Esophagus squamous epithelium (tissue), 5 donors: ENCODE data around the gene ZNF439. TPM values are rescaled to one million over a fixed set of nuclear protein-coding genes. Genes with fewer than 3 reads are reported as not detected.
"Not testable (repeated sequence)": the region's sequence is repeated elsewhere in the genome, so short reads cannot be mapped to it uniquely, and the experiment has no call there.

Source experiments
- DNase-seq: peaks from one replicate; lab custom pipeline; 2025; lab: John Stamatoyannopoulos, UW
- H3K27ac ChIP-seq, 4 donors: fragments of 200-600 bp; sonication (generic); one replicate each; pipeline ENCODE4 v1.5.1; 2016 to 2019; ENCODE audit warnings: mild to moderate bottlenecking in 1 of 4
- H3K27me3 ChIP-seq, 4 donors: fragments of 200-600 bp; sonication (generic); 1 replicate in 3 of 4; 2 replicates in 1 of 4; pipeline versions ENCODE4 v1.5.1 to v1.6.0; 2017 to 2021; ENCODE audit warnings: antibody characterized with exemption in 1 of 4
- H3K36me3 ChIP-seq, 3 donors: fragments of 200-600 bp; sonication (generic); one replicate each; pipeline ENCODE4 v1.5.1; 2016 to 2019
- H3K4me1 ChIP-seq, 3 donors: fragments of 200-600 bp; sonication (generic); one replicate each; pipeline ENCODE4 v1.5.1; 2017 to 2019
- H3K4me3 ChIP-seq, 4 donors: fragments of 200-600 bp; sonication (generic); 1 replicate in 3 of 4; 2 replicates in 1 of 4; pipeline ENCODE4 v1.5.1; 2016 to 2019; ENCODE audit warnings: mild to moderate bottlenecking in 2 of 4, moderate library complexity in 1 of 4
- H3K9me3 ChIP-seq, 3 donors: fragments of 200-600 bp; sonication (generic); one replicate each; pipeline ENCODE4 v1.5.1; 2016 to 2019
- POLR2A ChIP-seq, 4 donors: fragments of 450-650 bp; IDR thresholded peaks; one replicate each; pipeline ENCODE4 v1.6.1; 2017; ENCODE audit warnings: antibody characterized with exemption in 4 of 4, mild to moderate bottlenecking in 4 of 4, moderate library complexity in 3 of 4
- WGBS, 2 donors: methylation state at CpG; one replicate each; pipeline ENCODE4 v1.1.5; 2018; 5-methylcytosine and 5-hydroxymethylcytosine counted together
- intact Hi-C: fragments of 100-400 bp; cut with DNase I; formaldehyde crosslinking; loops from one replicate; pipeline ENCODE4 v1.15.0; 2022
- total RNA-seq, 4 donors: library from RNA; depleted of rRNA; stranded (reverse); fragments of >200 nt; gene quantifications; one replicate each; pipeline ENCODE4 v1.1.0, GENCODE V29; 2016
- TF ChIP-seq, protein P1 (sequence below), 6 experiments: fragments of 450-650 bp in 4 of 6; fragments of 200-600 bp in 2 of 6; sonication (generic) in 2 of 6; IDR thresholded peaks; one replicate each; pipeline ENCODE4 v1.5.1; 2016 to 2019; ENCODE audit warnings: antibody characterized with exemption in 6 of 6, mild to moderate bottlenecking in 4 of 6, moderate library complexity in 4 of 6
- donor health status: DM: yes; HTN: yes; CAD: no.

The ZNF439 gene
- total RNA-seq, 4 donors from 2014 or later: 1.6 to 5.0 (median 2.0) TPM

DNA sequence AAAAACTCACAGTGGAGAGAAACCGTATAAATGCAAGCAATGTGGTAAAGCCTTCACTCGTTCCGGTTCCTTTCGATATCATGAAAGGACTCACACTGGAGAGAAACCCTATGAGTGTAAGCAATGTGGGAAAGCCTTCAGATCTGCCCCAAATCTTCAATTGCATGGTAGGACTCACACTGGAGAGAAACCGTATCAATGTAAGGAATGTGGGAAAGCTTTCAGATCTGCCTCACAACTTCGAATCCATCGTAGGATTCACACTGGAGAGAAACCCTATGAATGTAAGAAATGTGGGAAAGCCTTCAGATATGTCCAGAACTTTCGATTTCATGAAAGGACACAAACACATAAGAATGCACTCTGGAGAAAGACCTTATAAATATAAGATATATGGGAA, 19.7 kb downstream of the ZNF439 start:
- DNase-seq: no peak

GRCh38 chr19:11872624-11873023, 24.1 kb downstream of the ZNF439 start:
- no peak overlapping the region for H3K4me3 ChIP-seq
- TF ChIP-seq, protein P1, sequence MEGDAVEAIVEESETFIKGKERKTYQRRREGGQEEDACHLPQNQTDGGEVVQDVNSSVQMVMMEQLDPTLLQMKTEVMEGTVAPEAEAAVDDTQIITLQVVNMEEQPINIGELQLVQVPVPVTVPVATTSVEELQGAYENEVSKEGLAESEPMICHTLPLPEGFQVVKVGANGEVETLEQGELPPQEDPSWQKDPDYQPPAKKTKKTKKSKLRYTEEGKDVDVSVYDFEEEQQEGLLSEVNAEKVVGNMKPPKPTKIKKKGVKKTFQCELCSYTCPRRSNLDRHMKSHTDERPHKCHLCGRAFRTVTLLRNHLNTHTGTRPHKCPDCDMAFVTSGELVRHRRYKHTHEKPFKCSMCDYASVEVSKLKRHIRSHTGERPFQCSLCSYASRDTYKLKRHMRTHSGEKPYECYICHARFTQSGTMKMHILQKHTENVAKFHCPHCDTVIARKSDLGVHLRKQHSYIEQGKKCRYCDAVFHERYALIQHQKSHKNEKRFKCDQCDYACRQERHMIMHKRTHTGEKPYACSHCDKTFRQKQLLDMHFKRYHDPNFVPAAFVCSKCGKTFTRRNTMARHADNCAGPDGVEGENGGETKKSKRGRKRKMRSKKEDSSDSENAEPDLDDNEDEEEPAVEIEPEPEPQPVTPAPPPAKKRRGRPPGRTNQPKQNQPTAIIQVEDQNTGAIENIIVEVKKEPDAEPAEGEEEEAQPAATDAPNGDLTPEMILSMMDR (IDR thresholded peaks at IDR 0.05): no peak
- TF ChIP-seq POLR2A (IDR thresholded peaks at IDR 0.05): no peak

More for the DNA sequence above, 19.7 kb downstream of the ZNF439 start:
- intact Hi-C loops: no loop called here
- H3K27me3 ChIP-seq: no peaks in the 10 kb centered on the region
- TF ChIP-seq POLR2A (IDR thresholded peaks at IDR 0.05): no peak
- TF ChIP-seq, protein P1 (IDR thresholded peaks at IDR 0.05): no peak
- H3K4me3 ChIP-seq: no peak overlapping the region
- no peak overlapping the region for H3K27ac ChIP-seq
- H3K36me3 ChIP-seq: peaks cover 3 to 42% (median 5%) of the 10 kb centered on the region in 3 donors
- H3K9me3 ChIP-seq: peaks cover 0 to 90% (median 56%) of the 10 kb centered on the region in 3 donors
- 87 to 91% methylated on average over 8 of the region's 8 CpGs for WGBS, 2 donors
- no peaks in the 10 kb centered on the region for H3K4me1 ChIP-seq

GRCh38 chr19:11873762-11874161, 25.2 kb downstream of the ZNF439 start:
- no peak overlapping the region for H3K27ac ChIP-seq
- H3K27me3 ChIP-seq: no peaks in the 10 kb centered on the region
- H3K4me1 ChIP-seq: no peaks in the 10 kb centered on the region
- intact Hi-C loops: no loop called here
- TF ChIP-seq POLR2A (IDR thresholded peaks at IDR 0.05): no peak
- TF ChIP-seq, protein P1 (IDR thresholded peaks at IDR 0.05): no peak
- H3K36me3 ChIP-seq: peaks cover 0 to 5% (median 0%) of the 10 kb centered on the region in 3 donors
- no peak overlapping the region for H3K4me3 ChIP-seq
- H3K9me3 ChIP-seq: peaks cover 0 to 37% (median 20%) of the 10 kb centered on the region in 3 donors
- DNase-seq: no peak
- WGBS, 2 donors: 44 to 47% methylated on average over 1 of the region's 1 CpG

More at GRCh38 chr19:11872624-11873023, 24.1 kb downstream of the ZNF439 start:
- Histone ChIP-seq H3K27me3 (no peaks in the 10 kb centered on the region), H3K36me3 (peaks cover 0 to 16% (median 5%) of the 10 kb centered on the region in 3 donors), H3K4me1 (no peaks in the 10 kb centered on the region), H3K27ac (no peak overlapping the region), H3K9me3 (peaks cover 0 to 48% (median 31%) of the 10 kb centered on the region in 3 donors)
- WGBS, 2 donors: 83 to 91% methylated on average over 9 of the region's 9 CpGs
- DNase-seq: no peak
- intact Hi-C loops: no loop called here

DNA sequence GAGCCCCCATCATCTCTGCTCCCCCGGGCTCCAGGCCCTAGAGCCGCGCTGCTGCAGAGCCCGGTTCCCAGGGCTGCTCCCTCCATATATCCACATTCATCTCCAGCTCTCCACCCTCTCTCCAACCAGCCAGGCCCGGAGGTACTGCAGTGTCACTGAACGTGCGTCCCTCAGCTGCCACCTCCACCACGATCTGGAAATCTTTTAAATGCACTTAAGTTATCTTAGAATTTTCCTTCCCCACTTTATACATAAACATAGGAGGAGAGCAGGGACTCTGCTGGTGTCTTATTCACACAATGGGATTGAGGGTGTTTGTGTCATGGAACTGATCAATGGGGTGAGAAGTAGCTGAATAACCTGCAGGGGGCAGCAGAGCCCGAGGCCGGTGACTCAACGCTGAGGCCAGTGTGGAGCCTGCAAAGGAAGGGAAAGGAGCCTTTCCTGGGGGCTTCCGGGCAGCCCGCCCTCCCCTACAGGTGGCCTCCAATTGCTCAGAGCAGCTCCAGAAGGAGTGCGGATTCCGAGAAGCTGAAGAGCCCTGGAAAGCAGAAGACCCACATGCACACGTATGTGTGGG, 31.3 kb downstream of the ZNF439 start:
- H3K4me1 ChIP-seq, H3K4me3 ChIP-seq, intact Hi-C loops, H3K27ac ChIP-seq, H3K27me3 ChIP-seq, H3K36me3 ChIP-seq, DNase-seq: not testable (repeated sequence)
- peaks cover 0 to 14% (median 0%) of the 10 kb centered on the region in 3 donors for H3K9me3 ChIP-seq
- 79 to 83% methylated on average over 9 to 13 of the region's 16 CpGs for WGBS, 2 donors

GRCh38 chr19:11880598-11880997, 32.1 kb downstream of the ZNF439 start:
- peaks cover 0 to 5% (median 0%) of the 10 kb centered on the region in 3 donors for H3K4me1 ChIP-seq
- peaks cover 0 to 14% (median 0%) of the 10 kb centered on the region in 3 donors for H3K9me3 ChIP-seq
- peaks cover 0 to 6% (median 0%) of the 10 kb centered on the region in 4 donors for H3K27me3 ChIP-seq
- DNase-seq: no peak
- intact Hi-C loops: no loop called here
- H3K4me3 ChIP-seq: no peak overlapping the region
- H3K27ac ChIP-seq: no peak overlapping the region
- no peaks in the 10 kb centered on the region for H3K36me3 ChIP-seq
- WGBS, 2 donors: 94 to 96% methylated on average over 8 to 12 of the region's 12 CpGs
- TF ChIP-seq, protein P1 (IDR thresholded peaks at IDR 0.05): no peak
- no peak for TF ChIP-seq POLR2A (IDR thresholded peaks at IDR 0.05)
